Effector CD4-positive, alpha-beta T cell (primary cell): ENCODE results near the gene EFNA4.

Experiments
- DNase-seq: peaks from one replicate; pipeline ENCODE4 v3.0.0-alpha.2; 2020
- total RNA-seq: gene quantifications from one replicate; lab custom pipeline; 2026; lab: John Stamatoyannopoulos, UW

EFNA4 gene, protein sequence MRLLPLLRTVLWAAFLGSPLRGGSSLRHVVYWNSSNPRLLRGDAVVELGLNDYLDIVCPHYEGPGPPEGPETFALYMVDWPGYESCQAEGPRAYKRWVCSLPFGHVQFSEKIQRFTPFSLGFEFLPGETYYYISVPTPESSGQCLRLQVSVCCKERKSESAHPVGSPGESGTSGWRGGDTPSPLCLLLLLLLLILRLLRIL
- total RNA-seq = 2.1 reads per million, percentile 4 among the genes with 10 or more reads in this experiment

DNA sequence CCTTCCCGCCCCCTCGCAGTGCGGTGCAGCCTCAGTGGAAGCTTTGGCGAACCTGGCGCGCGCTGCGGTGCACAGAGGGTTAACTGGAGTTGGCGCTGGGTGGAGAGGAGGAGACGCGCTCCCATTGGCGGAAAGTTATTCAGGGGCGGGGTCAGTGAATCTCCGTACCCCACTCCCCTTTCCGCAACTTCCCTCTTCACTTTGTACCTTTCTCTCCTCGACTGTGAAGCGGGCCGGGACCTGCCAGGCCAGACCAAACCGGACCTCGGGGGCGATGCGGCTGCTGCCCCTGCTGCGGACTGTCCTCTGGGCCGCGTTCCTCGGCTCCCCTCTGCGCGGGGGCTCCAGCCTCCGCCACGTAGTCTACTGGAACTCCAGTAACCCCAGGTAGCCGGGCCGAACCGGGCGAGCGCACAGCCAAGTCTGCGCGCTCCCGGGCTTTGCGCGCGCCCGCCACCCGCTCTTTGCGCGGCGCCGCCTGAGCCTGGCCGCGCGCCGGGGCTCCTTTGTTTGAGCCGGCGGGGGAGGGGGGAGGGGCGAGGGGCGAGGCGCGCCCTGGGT, at the start of gene EFNA4:
Gene EFNA4 (plus strand): TSS at position 191 of the 561 bp plus-strand sequence. CDS start 84 bp downstream, at position 275.
- peak; percentile 80 for DNase-seq

DNA sequence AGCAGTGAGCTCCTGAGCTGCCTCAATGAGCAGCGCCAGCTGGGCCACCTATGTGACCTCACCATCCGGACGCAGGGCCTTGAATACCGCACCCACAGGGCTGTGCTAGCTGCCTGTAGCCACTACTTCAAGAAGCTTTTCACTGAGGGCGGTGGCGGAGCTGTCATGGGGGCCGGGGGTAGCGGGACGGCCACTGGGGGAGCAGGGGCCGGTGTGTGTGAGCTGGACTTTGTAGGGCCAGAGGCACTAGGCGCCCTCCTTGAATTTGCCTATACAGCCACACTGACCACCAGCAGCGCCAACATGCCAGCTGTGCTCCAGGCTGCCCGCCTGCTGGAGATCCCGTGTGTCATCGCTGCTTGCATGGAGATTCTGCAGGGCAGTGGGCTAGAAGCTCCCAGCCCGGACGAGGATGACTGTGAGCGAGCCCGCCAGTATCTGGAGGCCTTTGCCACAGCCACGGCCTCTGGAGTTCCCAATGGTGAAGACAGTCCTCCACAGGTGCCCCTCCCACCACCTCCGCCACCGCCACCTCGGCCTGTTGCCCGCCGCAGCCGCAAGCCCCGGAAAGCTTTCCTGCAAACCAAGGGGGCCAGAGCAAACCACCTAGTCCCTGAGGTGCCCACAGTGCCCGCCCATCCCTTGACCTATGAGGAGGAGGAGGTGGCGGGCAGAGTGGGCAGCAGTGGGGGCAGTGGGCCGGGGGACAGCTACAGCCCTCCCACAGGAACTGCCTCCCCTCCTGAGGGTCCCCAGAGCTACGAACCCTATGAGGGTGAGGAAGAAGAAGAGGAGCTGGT, 48.6 kb upstream of the EFNA4 start:
- DNase-seq = no peak

GRCh38 chr1:155015527-155016230, 47.9 kb upstream of the EFNA4 start:
- no peak for DNase-seq

DNA sequence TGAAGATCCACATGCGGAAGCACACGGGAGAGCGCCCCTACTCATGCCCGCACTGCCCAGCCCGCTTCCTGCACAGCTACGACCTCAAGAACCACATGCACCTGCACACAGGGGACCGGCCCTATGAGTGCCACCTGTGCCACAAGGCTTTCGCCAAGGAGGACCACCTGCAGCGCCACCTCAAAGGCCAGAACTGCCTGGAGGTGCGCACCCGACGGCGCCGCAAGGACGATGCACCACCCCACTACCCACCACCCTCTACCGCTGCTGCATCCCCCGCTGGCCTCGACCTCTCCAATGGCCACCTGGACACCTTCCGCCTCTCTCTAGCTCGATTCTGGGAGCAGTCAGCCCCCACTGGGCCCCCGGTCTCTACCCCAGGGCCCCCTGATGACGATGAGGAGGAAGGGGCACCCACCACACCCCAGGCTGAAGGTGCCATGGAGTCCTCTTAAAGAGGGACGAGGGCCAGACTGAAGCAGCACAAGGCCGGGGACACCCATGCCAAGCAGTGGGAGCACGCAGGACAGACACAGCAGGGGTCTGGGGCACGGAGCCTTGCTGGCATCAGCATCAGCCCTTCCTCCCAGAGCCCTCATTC, 47.2 kb upstream of the EFNA4 start:
- DNase-seq = no peak

GRCh38 chr1:155017041-155017945, 46.2 kb upstream of the EFNA4 start:
- DNase-seq = peak; percentile 85

GRCh38 chr1:155017946-155018316, 45.6 kb upstream of the EFNA4 start:
- no peak for DNase-seq

DNA sequence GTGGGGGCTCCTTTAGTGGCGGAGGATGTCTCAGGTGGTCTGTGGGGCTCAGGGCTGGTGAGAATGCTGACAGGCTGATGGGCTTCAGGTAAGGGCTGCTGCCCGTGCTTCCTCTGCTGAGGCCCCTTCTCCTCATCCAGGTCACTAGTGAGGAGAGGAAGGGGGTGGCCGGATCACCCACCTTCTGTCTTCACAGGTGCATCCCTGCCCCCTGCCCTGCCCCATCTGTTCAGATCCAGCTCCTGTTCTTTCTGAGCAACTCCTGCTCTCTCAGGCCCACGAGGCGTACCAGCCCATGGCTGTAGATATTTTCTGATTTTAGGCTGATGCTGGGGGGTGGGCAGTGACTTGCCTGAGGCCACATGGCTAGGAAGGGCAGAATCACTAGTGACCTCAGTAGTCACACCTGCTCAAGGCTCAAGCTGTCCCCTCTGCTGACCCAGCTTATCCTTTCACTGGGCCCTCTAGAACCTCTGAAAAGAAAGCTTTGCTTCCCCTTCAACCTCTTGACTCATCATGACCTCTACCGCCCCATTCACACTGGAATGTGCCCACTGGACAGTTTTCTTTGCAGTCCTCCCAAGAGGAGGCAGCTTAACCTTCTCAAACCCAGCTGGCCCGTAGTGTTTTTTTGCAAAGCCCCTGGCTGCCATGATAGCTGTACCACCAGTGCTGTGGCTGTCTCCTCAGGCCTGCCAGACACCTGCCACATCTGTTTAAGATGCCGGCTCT, 44.8 kb upstream of the EFNA4 start:
- DNase-seq = no peak

DNA sequence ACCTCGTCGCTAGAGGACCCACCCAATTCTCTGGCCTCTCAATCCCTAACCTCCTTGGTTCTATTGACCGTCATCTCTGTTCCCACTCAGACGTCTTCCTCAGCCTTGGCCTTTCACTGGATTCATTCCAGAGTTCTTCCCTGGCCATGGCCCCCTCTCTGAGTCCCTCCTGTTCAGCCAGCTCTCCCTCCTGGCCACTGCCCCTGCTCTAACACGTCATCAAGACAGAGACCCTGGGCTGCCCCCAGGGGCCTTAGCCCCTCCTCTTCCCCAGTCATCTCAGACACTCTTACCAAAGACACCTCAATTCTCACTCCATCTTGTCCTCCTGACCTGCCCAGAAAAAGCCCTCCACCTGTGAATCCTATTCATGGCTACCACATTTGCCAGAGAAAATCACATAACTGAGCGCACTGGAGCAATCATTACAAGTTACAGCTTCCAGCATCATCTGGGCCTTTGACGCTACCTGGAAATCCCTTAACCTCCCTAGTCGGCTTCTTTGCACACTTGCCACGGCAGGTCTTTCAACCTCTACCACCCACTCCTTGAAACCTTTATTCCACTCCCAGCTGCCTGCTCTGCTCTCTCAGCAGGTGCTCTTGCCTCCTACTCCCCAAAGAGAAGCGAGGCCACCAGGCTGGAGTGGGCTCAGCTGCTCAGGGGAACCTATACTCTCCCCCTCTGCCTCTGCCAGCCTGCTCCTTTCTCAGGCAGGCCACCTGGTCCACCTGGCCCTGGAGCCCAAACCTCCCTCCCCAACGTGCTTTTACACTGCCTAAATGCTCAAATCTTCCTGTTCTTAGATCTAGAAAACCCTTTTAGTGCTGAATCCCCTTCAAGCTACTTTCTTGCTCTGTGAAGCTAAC, 43.9 kb upstream of the EFNA4 start:
- DNase-seq = no peak

GRCh38 chr1:155022136-155022926, 41.2 kb upstream of the EFNA4 start:
- no peak for DNase-seq

GRCh38 chr1:155022927-155023236, 40.7 kb upstream of the EFNA4 start:
- DNase-seq = no peak

DNA sequence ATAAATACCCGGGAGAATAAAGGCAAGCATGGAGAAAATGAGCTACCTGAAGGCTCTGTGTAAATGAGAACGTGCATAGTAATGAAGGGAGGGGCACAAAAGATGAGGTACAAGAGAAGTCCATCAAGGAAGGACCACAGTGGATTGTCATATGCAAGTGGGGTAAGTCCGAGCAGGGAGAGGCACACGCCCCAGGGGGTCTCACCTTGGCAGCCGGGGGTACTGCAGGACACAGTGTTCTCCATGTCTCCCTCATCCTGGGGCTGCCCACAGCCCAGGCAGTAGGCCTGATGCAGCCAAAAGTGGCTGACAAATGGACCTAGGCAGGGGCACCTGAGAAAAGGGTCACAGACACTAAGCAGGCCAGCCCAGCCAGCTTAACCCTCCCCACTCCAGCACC, 39.9 kb upstream of the EFNA4 start:
- no peak for DNase-seq

DNA sequence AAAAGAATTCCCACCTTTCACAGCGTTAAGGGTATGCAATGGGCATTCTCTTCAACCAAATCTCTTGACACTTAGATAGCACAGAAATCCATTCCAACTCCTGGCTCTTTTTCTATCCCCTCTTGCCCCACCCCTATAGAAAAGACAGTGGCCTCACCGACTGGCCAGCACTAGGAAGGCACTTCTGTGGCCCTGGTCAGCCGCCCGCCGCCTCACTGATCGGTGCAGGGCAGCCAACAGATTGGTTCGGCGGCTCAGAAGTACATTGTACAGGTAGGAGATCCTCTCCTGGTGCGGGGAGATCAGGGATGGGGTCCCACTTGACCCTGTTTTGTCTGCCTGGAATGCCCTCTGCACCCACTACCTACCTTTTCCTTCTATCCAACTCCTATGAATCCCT, 39.2 kb upstream of the EFNA4 start:
- DNase-seq = no peak

DNA sequence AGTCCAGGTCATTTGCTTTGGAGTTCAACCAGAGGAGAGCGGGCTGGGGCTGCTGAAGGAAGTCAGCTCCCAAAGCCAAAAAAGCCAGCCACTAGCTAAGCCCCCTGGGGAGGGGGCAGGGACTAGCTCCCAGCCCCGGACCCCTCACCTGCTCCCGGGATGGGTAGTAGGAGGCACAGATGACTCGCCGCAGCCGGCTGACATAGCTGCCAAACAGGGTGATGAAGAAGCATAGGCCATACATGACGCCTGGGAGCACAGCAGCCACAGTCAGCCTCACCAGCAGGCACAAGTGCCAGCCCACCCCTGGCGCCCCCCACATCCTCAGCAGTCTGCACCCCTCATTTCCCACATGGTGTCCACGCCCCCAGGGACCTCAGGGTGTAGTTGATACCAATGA, 37.4 kb upstream of the EFNA4 start:
- DNase-seq = no peak

DNA sequence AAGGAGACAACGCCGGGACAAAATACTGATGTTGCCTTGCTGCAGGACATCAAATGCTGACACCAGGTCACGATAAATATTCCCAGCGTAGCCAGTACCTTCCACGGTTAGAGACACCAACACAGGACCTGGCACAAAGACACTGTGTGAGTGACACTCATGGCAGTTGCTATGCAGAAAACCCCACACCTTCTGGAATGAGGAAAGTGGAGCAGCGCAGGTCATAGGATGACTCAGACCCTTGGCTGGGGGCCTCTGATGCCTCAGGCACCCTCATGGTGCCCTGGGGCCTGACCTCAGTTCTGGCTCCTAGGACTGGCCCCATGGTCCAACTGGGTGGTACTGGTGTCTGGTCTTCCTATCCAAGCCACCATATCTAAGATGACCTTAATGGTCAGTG, 37.0 kb upstream of the EFNA4 start:
- DNase-seq = no peak

GRCh38 chr1:155029513-155030242, 33.9 kb upstream of the EFNA4 start:
- DNase-seq = no peak

DNA sequence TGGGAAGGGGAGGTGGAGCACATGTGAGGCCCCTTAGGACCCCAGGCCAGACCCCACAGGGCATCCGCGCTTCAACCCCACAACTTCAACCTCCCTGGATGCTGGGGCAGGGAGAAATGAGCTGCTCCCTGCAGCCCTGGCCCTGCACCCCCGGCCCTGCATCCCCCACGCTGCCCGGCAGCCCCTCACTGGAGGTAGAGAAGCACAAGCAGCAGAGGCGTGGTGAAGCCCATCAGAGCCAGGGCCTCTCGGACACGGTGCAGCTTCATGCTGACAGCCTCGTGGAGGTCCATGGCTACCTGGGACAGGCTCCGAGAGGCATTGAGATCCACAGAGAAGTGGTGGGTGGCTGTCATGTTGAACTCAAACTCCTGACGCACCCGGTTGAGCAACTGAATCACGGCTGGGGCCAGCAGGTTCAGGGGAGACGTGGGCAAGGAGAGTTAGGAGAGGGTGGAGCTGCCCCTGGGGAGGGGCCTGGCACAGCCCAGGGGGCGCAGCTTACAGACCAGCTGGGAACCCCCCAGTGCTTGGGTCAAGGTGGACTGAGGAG, 33.2 kb upstream of the EFNA4 start:
- DNase-seq = no peak

- DNase-seq = no peak
Measured at GRCh38 chr1:155030899-155031298, 32.6 kb upstream of the EFNA4 start.

- DNase-seq = no peak
Measured at GRCh38 chr1:155032886-155033285, 30.7 kb upstream of the EFNA4 start.
